HCT116 (cell line): ENCODE data around the gene ITGAD. TPM values are rescaled to one million over a fixed set of nuclear protein-coding genes. Genes with fewer than 3 reads are reported as not detected.

Experiments used
- ATAC-seq: fragments of 200-7000 bp; cut with Tn5 transposase; 2 replicates; pipeline ENCODE4 v1.9.1; 2020; ENCODE audit warnings: mild to moderate bottlenecking, moderate library complexity
- BruUV-seq: library from RNA; stranded (reverse); fragments of 400-500 nt; replicated peaks from 2 replicates; lab custom pipeline; 2021; lab: Mats Ljungman, UMichigan
- CTCF ChIA-PET: fragments of 300-600 bp; sonication (Branson Sonifier 250); formaldehyde crosslinking; loops from one replicate; lab custom pipeline; 2021; ENCODE audit warnings: antibody characterized with exemption; lab: Charles Lee
- POLR2A ChIA-PET: fragments of 300-600, 350-600 bp; sonication (Branson Sonifier 250); formaldehyde crosslinking; loops from one replicate; lab custom pipeline; 2021; ENCODE audit warnings: antibody characterized with exemption; lab: Charles Lee
- RAD21 ChIA-PET, 2 experiments: fragments of 300-600 bp; sonication (Branson Sonifier 250); formaldehyde crosslinking; loops; one replicate each; lab custom pipeline; 2023; ENCODE audit warnings: low total read pairs in 2 of 2; ENCODE audit not compliant: uncharacterized antibody in 2 of 2, unreplicated experiment in 2 of 2, low non-redundant PET in 1 of 2; lab: Charles Lee
- DNase-seq: peaks from one replicate; pipeline ENCODE4 v3.0.0-alpha.2; 2010; ENCODE audit warnings: low read depth, low spot score
- H2AFZ ChIP-seq: fragments of 200-600 bp; shearing (Covaris generic), sonication (generic); 2 replicates; pipeline ENCODE4 v1.6.1; 2017; ENCODE audit warnings: low read depth, mixed run types, mixed read lengths, antibody characterized with exemption, low read length; ENCODE audit not compliant: poor library complexity, severe bottlenecking
- H3K27ac ChIP-seq: 2 replicates; pipeline ENCODE4 v1.5.1; 2012; ENCODE audit warnings: low read depth, low read length
- H3K27me3 ChIP-seq: fragments of 200-600 bp; sonication (generic); 2 replicates; pipeline ENCODE4 v1.6.1; 2016; ENCODE audit warnings: mixed run types, low read length, mixed read lengths; ENCODE audit not compliant: insufficient read depth
- H3K36me3 ChIP-seq, 2 experiments: fragments of 200-500 bp in 1 of 2; fragments of 200-600 bp in 1 of 2; sonication (Bioruptor generic) in 1 of 2; sonication (generic) in 1 of 2; 2 replicates each; pipeline versions ENCODE4 v1.5.1 to v1.6.1; 2014 to 2016; ENCODE audit warnings: low read length in 2 of 2, inconsistent platforms in 1 of 2, mixed read lengths in 1 of 2, mixed run types in 1 of 2; ENCODE audit not compliant: insufficient read depth in 2 of 2, control insufficient read depth in 1 of 2
- H3K4me1 ChIP-seq, 2 experiments: fragments of 200-600 bp in 1 of 2; sonication (generic) in 1 of 2; 2 replicates each; pipeline versions ENCODE4 v1.5.1 to v1.6.1; 2012 to 2017; ENCODE audit warnings: low read length in 2 of 2, inconsistent platforms in 1 of 2, mild to moderate bottlenecking in 1 of 2, mixed read lengths in 1 of 2, mixed run types in 1 of 2, moderate library complexity in 1 of 2; ENCODE audit not compliant: insufficient read depth in 2 of 2, control insufficient read depth in 1 of 2
- H3K4me2 ChIP-seq: fragments of 200-600 bp; sonication (generic); 2 replicates; pipeline ENCODE4 v1.6.1; 2017; ENCODE audit warnings: mixed run types, low read length, mixed read lengths
- H3K4me3 ChIP-seq, 2 experiments: fragments of 200-600 bp in 1 of 2; sonication (generic) in 1 of 2; replicated peaks in 1 of 2; 2 replicates each; pipeline ENCODE4 v1.5.1; 2011 to 2016; ENCODE audit warnings: low read length in 2 of 2, control low read depth in 1 of 2, low read depth in 1 of 2, mild to moderate bottlenecking in 1 of 2, mixed read lengths in 1 of 2, mixed run types in 1 of 2
- H3K79me2 ChIP-seq: fragments of 200-600 bp; sonication (generic); 2 replicates; pipeline ENCODE4 v1.6.1; 2017; ENCODE audit warnings: mild to moderate bottlenecking, mixed run types, low read length, moderate library complexity, mixed read lengths; ENCODE audit not compliant: insufficient read depth
- H3K9ac ChIP-seq: fragments of 200-600 bp; sonication (generic); 2 replicates; pipeline ENCODE4 v1.6.1; 2016; ENCODE audit warnings: low read length, mixed read lengths
- H3K9me2 ChIP-seq: fragments of 200-600 bp; sonication (generic), shearing (Covaris generic); 2 replicates; pipeline ENCODE4 v1.6.1; 2017; ENCODE audit warnings: mixed run types, mild to moderate bottlenecking, moderate library complexity; ENCODE audit not compliant: insufficient read depth
- H3K9me3 ChIP-seq, 2 experiments: fragments of 200-500 bp in 1 of 2; fragments of 200-600 bp in 1 of 2; sonication (Bioruptor generic) in 1 of 2; sonication (generic) in 1 of 2; 2 replicates each; pipeline ENCODE4 v1.6.1; 2014 to 2017; ENCODE audit warnings: low read length in 2 of 2, mixed read lengths in 2 of 2, inconsistent platforms in 1 of 2, low read depth in 1 of 2, mild to moderate bottlenecking in 1 of 2, mixed run types in 1 of 2, moderate library complexity in 1 of 2; ENCODE audit not compliant: control insufficient read depth in 1 of 2, insufficient read depth in 1 of 2
- H4K20me1 ChIP-seq: fragments of 200-600 bp; sonication (generic), shearing (Covaris generic); 2 replicates; pipeline ENCODE4 v1.6.1; 2017; ENCODE audit warnings: mixed run types, mild to moderate bottlenecking, moderate library complexity; ENCODE audit not compliant: insufficient read depth
- ATF3 ChIP-seq: IDR thresholded peaks from 2 replicates; pipeline ENCODE4 v1.6.1; 2012
- CEBPB ChIP-seq: IDR thresholded peaks from 2 replicates; pipeline ENCODE4 v1.6.1; 2012; ENCODE audit warnings: low read depth
- EGR1 ChIP-seq: IDR thresholded peaks from 2 replicates; pipeline ENCODE4 v1.6.1; 2012; ENCODE audit warnings: low read depth
- ELF1 ChIP-seq: IDR thresholded peaks from 2 replicates; pipeline ENCODE4 v1.6.1; 2012; ENCODE audit warnings: low read depth, borderline replicate concordance
- EZH2 ChIP-seq: fragments of 200-600 bp; sonication (generic); IDR thresholded peaks from 2 replicates; pipeline ENCODE4 v1.6.1; 2017; ENCODE audit warnings: antibody characterized with exemption, mixed run types
- EZH2phosphoT487 ChIP-seq: fragments of 200-600 bp; IDR thresholded peaks from 2 replicates; pipeline ENCODE4 v1.6.1; 2018; ENCODE audit warnings: antibody characterized with exemption, borderline replicate concordance
- FOSL1 ChIP-seq: IDR thresholded peaks from 2 replicates; pipeline ENCODE4 v1.6.1; 2012; ENCODE audit warnings: low read depth
- JUND ChIP-seq: IDR thresholded peaks from 2 replicates; pipeline ENCODE4 v1.6.1; 2012
- RAD21 ChIP-seq: IDR thresholded peaks from 2 replicates; pipeline ENCODE4 v1.6.1; 2012; ENCODE audit warnings: low read depth, mild to moderate bottlenecking
- REST ChIP-seq: IDR thresholded peaks from 2 replicates; pipeline ENCODE4 v1.6.1; 2012; ENCODE audit warnings: low read depth
- SIN3A ChIP-seq: IDR thresholded peaks from 2 replicates; pipeline ENCODE4 v1.6.1; 2012; ENCODE audit warnings: low read depth
- SRF ChIP-seq: IDR thresholded peaks from 2 replicates; pipeline ENCODE4 v1.6.1; 2012; ENCODE audit warnings: low read depth
- TCF7L2 ChIP-seq: IDR thresholded peaks from 2 replicates; pipeline ENCODE4 v1.7.0; 2011; ENCODE audit warnings: borderline replicate concordance, inconsistent platforms; ENCODE audit not compliant: insufficient read depth, insufficient read length; ENCODE audit errors: extremely low read depth
- YY1 ChIP-seq: IDR thresholded peaks from 2 replicates; pipeline ENCODE4 v1.6.1; 2011; ENCODE audit warnings: low read length, low read depth, moderate library complexity, mild to moderate bottlenecking; ENCODE audit not compliant: insufficient replicate concordance; ENCODE audit errors: extremely low read depth
- ZFX ChIP-seq: fragments of 450-650 bp; IDR thresholded peaks from 2 replicates; pipeline ENCODE4 v1.6.1; 2017
- ZNF274 ChIP-seq: fragments of 200-500 bp; sonication (Bioruptor generic); IDR thresholded peaks from 2 replicates; pipeline ENCODE4 v1.6.1; 2014; ENCODE audit warnings: mild to moderate bottlenecking, low read depth, low read length, inconsistent platforms
- intact Hi-C: fragments of 100-400 bp; cut with micrococcal nuclease; formaldehyde crosslinking; loops from 2 replicates; pipeline ENCODE4 v1.10.0; 2022
- total RNA-seq: library from RNA; stranded (reverse); gene quantifications from one replicate; pipeline ENCODE4 v1.2.1, GENCODE V29; 2021; ENCODE audit not compliant: unreplicated experiment
- TF ChIP-seq, protein P1 (sequence below), 3 experiments: fragments of 200-600 bp in 1 of 3; sonication (generic) in 1 of 3; IDR thresholded peaks in 2 of 3; conservative IDR thresholded peaks in 1 of 3; 2 replicates each; pipeline ENCODE4 v1.5.1; 2012 to 2017; ENCODE audit warnings: low read depth in 2 of 3, low read length in 2 of 3, antibody characterized with exemption in 1 of 3, borderline replicate concordance in 1 of 3, control low read depth in 1 of 3, mild to moderate bottlenecking in 1 of 3, mixed read lengths in 1 of 3, mixed run types in 1 of 3, moderate library complexity in 1 of 3; ENCODE audit not compliant: insufficient read depth in 1 of 3
- TF ChIP-seq, protein P2 (sequence below): IDR thresholded peaks from 2 replicates; pipeline ENCODE4 v1.6.1; 2011; ENCODE audit warnings: mild to moderate bottlenecking, low read length, moderate library complexity; ENCODE audit not compliant: insufficient replicate concordance; ENCODE audit errors: extremely low read depth
- TF ChIP-seq, protein P3 (sequence below): IDR thresholded peaks from 2 replicates; pipeline ENCODE4 v1.6.1; 2012

The ITGAD gene
- total RNA-seq, 1 experiment from 2014 or later = 0.12 TPM

DNA sequence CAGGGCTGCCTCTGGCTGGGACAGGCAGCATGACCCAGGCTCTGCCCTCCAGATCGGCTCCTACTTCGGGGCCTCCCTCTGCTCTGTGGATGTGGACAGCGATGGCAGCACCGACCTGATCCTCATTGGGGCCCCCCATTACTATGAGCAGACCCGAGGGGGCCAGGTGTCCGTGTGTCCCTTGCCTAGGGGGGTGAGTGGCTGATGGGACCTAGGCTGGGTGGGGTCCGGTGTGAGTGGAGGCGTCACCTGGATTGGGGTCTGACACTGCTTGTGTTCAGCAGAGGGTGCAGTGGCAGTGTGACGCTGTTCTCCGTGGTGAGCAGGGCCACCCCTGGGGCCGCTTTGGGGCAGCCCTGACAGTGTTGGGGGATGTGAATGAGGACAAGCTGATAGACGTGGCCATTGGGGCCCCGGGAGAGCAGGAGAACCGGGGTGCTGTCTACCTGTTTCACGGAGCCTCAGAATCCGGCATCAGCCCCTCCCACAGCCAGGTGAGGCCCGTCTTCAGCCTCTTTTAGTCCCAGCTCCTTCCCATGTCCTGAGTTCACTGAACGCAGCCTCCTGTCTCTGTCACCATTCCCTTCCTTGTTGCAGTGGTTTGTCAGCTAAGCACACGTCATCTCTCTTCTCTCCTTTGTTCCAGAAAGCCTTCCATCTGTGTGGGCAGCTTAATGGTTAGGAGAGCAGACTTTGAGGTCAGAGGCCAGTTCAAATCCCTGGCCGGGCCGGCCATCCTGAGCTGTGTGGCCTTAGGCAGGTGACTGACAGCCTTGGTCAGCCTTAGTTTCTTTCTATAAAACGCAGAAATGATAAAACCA is 18.1 kb downstream of the ITGAD start:
- Histone ChIP-seq H3K27ac (no peak overlapping the region), H3K79me2 (no peaks in the 10 kb centered on the region), H3K9me2 (no peaks in the 10 kb centered on the region), H3K27me3 (no peaks in the 10 kb centered on the region), H3K9me3 (no peaks in the 10 kb centered on the region), H2AFZ (no peak overlapping the region), H3K4me1 (peaks cover 0 to 10% of the 10 kb centered on the region in 2 experiments; a peak in 2 of 4 replicates), H3K4me2 (no peak overlapping the region), H4K20me1 (no peaks in the 10 kb centered on the region), H3K4me3 (no peak overlapping the region), H3K36me3 (no peaks in the 10 kb centered on the region), H3K9ac (no peak overlapping the region)
- ChIA-PET POLR2A (no interaction called here), CTCF (no interaction called here), RAD21 (no interaction called here)
- DNase-seq (no peak), ATAC-seq (no peak)
- BruUV-seq = no TSS peak
- intact Hi-C loops = no loop called here
- no peak for TF ChIP-seq YY1
- TF ChIP-seq, protein P1, sequence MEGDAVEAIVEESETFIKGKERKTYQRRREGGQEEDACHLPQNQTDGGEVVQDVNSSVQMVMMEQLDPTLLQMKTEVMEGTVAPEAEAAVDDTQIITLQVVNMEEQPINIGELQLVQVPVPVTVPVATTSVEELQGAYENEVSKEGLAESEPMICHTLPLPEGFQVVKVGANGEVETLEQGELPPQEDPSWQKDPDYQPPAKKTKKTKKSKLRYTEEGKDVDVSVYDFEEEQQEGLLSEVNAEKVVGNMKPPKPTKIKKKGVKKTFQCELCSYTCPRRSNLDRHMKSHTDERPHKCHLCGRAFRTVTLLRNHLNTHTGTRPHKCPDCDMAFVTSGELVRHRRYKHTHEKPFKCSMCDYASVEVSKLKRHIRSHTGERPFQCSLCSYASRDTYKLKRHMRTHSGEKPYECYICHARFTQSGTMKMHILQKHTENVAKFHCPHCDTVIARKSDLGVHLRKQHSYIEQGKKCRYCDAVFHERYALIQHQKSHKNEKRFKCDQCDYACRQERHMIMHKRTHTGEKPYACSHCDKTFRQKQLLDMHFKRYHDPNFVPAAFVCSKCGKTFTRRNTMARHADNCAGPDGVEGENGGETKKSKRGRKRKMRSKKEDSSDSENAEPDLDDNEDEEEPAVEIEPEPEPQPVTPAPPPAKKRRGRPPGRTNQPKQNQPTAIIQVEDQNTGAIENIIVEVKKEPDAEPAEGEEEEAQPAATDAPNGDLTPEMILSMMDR (IDR thresholded peaks at IDR 0.05 in 2 of 3, conservative IDR thresholded peaks at IDR 0.05 in 1 of 3; ENCODE audit: borderline replicate concordance in 1 of 3, insufficient read depth in 1 of 3, low read depth in 2 of 3, low read length in 2 of 3) = no peak
- no peak for TF ChIP-seq SIN3A
- no peak for TF ChIP-seq JUND
- no peak for TF ChIP-seq RAD21
- TF ChIP-seq ELF1 = no peak
- TF ChIP-seq, protein P2, sequence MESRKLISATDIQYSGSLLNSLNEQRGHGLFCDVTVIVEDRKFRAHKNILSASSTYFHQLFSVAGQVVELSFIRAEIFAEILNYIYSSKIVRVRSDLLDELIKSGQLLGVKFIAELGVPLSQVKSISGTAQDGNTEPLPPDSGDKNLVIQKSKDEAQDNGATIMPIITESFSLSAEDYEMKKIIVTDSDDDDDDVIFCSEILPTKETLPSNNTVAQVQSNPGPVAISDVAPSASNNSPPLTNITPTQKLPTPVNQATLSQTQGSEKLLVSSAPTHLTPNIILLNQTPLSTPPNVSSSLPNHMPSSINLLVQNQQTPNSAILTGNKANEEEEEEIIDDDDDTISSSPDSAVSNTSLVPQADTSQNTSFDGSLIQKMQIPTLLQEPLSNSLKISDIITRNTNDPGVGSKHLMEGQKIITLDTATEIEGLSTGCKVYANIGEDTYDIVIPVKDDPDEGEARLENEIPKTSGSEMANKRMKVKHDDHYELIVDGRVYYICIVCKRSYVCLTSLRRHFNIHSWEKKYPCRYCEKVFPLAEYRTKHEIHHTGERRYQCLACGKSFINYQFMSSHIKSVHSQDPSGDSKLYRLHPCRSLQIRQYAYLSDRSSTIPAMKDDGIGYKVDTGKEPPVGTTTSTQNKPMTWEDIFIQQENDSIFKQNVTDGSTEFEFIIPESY = no peak
- no peak for TF ChIP-seq SRF
- TF ChIP-seq TCF7L2 = no peak
- TF ChIP-seq ZNF274 = no peak
- TF ChIP-seq EZH2 = no peak
- no peak for TF ChIP-seq ZFX
- TF ChIP-seq, protein P3, sequence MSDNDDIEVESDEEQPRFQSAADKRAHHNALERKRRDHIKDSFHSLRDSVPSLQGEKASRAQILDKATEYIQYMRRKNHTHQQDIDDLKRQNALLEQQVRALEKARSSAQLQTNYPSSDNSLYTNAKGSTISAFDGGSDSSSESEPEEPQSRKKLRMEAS = no peak
- no peak for TF ChIP-seq EZH2phosphoT487
- no peak for TF ChIP-seq FOSL1
- TF ChIP-seq REST = no peak
- TF ChIP-seq ATF3 = no peak
- no peak for TF ChIP-seq CEBPB
- no peak for TF ChIP-seq EGR1
